ACHN (cell line): Measurements from ENCODE around the gene KRTAP1-5.
"Not testable (repeated sequence)": the region's sequence is repeated elsewhere in the genome, so short reads cannot be mapped to it uniquely, and the experiment has no call there.

Source experiments
- DNase-seq: peaks from one replicate; pipeline ENCODE4 v3.0.0-alpha.2; 2015
- in situ Hi-C: cut with HindIII; loops from 2 replicates; pipeline ENCODE4 v1.10.0; 2017; ENCODE audit warnings: low sequenced_read_pairs, low pct_ligation_motif_present, low pct_unique_long_range_greater_than_20kb

Gene KRTAP1-5

DNA sequence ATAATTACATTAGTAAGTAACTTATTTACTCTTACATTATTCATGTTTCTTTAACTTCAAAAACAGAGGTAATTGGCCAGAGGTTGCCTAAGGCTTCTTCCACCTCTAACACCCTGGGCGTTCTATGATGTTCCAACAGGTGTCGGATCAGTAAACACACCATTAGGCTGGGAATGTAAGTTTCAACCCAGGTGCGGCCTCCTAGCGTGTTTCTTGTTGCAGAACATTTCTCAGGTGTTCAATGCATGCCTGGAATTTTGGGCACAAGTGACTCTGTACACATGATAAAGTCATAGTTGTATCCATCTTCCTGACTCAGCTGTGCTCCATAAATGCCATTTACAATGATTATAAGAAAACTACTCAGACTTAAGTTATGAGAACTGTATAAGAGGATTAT lies 27.0 kb upstream of the KRTAP1-5 start:
- in situ Hi-C loops = no loop called here
- no peak for DNase-seq

DNA sequence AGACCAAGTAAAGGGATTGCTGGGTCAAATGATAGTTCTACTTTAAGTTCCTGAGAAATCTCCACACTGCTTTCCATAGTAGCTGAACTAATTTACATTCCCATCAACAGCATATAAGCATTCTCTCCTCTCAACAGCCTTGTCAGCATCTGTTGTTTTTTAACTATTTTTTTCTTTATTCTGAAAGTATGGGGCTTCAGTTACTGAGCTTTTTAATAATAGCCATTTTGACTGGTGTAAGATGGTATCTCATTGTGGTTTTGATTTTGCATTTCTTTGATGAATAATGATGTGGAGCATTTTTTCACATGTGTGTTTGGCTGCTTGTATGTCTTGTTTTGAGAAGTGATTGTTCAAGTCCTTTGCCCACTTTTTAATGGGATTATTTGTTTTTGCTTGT lies 25.6 kb upstream of the KRTAP1-5 start:
- DNase-seq = no peak
- in situ Hi-C loops = no loop called here

DNA sequence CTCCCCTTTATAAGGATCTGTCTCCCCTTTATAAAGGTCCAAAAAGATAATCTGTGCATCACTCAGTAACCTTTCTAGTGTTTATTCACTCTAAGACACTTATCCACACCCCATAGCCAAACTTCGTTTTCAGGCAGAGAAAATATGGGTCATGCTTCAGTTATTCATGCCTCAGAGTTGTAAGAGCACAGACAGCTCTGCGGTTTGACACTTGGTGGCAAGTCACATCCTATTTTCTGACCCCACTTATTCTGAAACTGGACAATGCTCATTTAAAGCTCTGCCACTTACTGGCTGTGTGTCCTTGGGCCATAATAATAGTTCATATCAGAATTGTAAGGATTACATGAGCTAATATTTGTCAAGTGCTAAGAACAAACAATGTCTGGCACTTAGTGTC lies 22.1 kb upstream of the KRTAP1-5 start:
- no peak for DNase-seq
- in situ Hi-C loops = no loop called here

GRCh38 chr17:41048441-41048840 lies 21.4 kb upstream of the KRTAP1-5 start:
- in situ Hi-C loops = no loop called here
- DNase-seq = no peak

- in situ Hi-C loops, DNase-seq: not testable (repeated sequence)
Observed at GRCh38 chr17:41046735-41047465, 19.9 kb upstream of the KRTAP1-5 start, which contains the start of gene KRTAP2-1. TSS of gene KRTAP2-1 (minus strand) at chr17:41047316. CDS start at chr17:41047267, 49 bp downstream.

DNA sequence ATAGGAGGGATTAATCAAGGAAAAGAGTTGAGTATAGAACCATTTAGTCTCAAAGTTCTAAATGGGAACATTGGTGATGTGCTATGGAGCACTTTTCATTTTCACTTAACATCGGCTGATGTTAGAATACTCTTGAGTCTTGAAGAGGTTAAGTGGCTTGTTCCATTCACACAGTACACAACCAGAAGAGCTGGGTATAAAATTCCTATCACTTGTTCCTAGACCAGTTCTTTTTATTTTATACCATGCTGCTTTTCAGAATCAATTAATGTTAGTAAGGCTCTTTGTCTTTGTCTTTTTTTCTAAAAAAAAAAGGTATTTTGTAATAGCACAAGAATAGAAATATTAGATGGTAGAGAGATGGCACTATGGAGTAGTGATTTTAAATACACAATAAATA lies 15.9 kb upstream of the KRTAP1-5 start:
- in situ Hi-C loops = no loop called here
- DNase-seq = no peak

DNA sequence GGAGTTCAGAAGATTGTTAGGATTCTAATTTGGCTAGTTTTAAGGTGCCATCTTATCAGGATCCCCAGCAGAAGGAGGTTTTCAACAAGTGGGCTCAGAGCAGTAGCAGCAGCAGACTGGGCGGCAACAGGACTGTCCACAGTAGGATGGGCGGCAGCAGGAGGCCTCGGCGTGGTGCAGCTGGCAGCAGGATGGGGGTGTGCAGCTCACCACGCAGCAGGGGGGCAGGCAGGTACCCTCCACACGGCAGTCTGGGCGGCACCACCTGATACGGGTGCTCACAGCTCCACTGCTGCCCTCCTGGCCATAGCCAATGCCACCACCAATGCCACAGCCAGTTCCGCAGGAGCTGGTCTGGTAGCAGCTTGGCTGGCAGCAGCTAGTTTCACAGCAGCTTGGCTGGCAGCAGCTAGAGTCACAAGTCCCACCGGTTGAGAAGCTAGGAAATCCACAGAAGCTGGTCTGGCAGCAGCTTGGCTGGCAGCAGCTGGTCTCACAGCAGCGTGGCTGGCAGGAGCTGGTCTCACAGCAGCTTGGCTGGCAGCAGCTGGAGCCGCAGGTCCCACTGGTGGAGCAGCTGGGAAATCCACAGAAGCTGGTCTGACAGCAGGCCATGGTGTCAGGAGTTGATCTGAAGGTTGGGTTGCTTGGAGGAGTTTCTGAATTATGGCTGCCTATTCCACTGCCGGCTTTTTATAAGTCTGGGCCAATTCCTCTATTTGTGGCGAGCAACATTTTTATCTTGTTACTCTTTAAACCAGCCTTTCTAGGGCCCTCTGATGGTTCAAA lies 14.0 kb upstream of the KRTAP1-5 start, which contains the start of gene KRTAP1-1:
TSS of gene KRTAP1-1 (minus strand) at position 668 of the 789 bp plus-strand sequence. CDS start at position 615, 53 bp downstream.
- DNase-seq = not testable (repeated sequence)

GRCh38 chr17:41037853-41038350 lies 10.9 kb upstream of the KRTAP1-5 start:
- in situ Hi-C loops = no loop called here
- DNase-seq = no peak

More for the DNA sequence above, 14.0 kb upstream of the KRTAP1-5 start, which contains the start of gene KRTAP1-1:
- in situ Hi-C loops = not testable (repeated sequence)

- in situ Hi-C loops, DNase-seq: not testable (repeated sequence)
Observed at GRCh38 chr17:41034346-41034935, 7.4 kb upstream of the KRTAP1-5 start, which contains the start of gene KRTAP1-3. TSS of gene KRTAP1-3 (minus strand) at chr17:41034874. CDS start at chr17:41034821, 53 bp downstream.

GRCh38 chr17:41029633-41030245 lies 2.7 kb upstream of the KRTAP1-5 start, which contains the start of gene KRTAP1-4:
TSS of gene KRTAP1-4 (minus strand) at chr17:41030195. CDS start at chr17:41030078, 117 bp downstream.
- DNase-seq = no peak
- in situ Hi-C loops = no loop called here

DNA sequence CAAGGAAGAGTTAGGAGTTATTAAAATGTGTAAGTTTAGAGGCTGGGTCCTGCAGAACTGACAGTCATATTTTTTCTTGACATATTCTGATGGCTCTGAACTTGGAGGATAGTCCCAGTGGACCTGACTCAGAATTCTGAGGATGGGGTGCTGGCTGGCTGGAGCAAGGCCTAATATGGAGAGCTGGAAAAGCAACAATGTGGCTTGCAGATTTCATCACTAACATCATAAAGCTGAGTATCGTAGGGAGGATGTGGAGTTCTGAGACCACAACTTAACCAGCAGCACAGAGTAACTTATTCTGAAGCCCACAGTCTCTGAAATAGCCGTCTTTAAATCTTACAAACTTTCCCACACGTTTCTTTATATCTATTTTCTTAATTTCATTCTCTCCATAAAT lies 2.3 kb downstream of the KRTAP1-5 start:
- in situ Hi-C loops = no loop called here
- no peak for DNase-seq

GRCh38 chr17:41020336-41020735 lies 6.7 kb downstream of the KRTAP1-5 start:
- in situ Hi-C loops = no loop called here
- DNase-seq = no peak

GRCh38 chr17:41019415-41019814 lies 7.6 kb downstream of the KRTAP1-5 start:
- in situ Hi-C loops = no loop called here
- no peak for DNase-seq

- no peak for DNase-seq
- in situ Hi-C loops = no loop called here
Observed at GRCh38 chr17:41018541-41018940, 8.5 kb downstream of the KRTAP1-5 start.

- no peak for DNase-seq
- in situ Hi-C loops = no loop called here
Observed at GRCh38 chr17:41016578-41017215, 10.3 kb downstream of the KRTAP1-5 start.

GRCh38 chr17:41015454-41015853 lies 11.6 kb downstream of the KRTAP1-5 start:
- DNase-seq = no peak
- in situ Hi-C loops = no loop called here

GRCh38 chr17:41013606-41014005 lies 13.4 kb downstream of the KRTAP1-5 start:
- in situ Hi-C loops = no loop called here
- no peak for DNase-seq

GRCh38 chr17:41013181-41013580 lies 13.8 kb downstream of the KRTAP1-5 start:
- no peak for DNase-seq

More at GRCh38 chr17:41013181-41013580, 13.8 kb downstream of the KRTAP1-5 start:
- in situ Hi-C loops = no loop called here
